ENCODE results near the gene ELP1.

The ELP1 gene

GRCh38 chr9:108882052-108882888, 51.7 kb downstream of the ELP1 start:
- no peak for DNase-seq (ENCODE audit: low spot score)

- no peak for DNase-seq (ENCODE audit: low spot score)
These were observed 53.1 kb downstream of the ELP1 start for GRCh38 chr9:108880738-108881316.

GRCh38 chr9:108877524-108877923, 56.4 kb downstream of the ELP1 start:
- no peak for DNase-seq (ENCODE audit: low spot score)

- DNase-seq (ENCODE audit: low spot score), result no peak
These were observed 57.5 kb downstream of the ELP1 start for GRCh38 chr9:108876425-108876824.

GRCh38 chr9:108874058-108874788, 59.7 kb downstream of the ELP1 start:
- no peak for DNase-seq (ENCODE audit: low spot score)

- no peak for DNase-seq (ENCODE audit: low spot score)
These were observed 64.7 kb downstream of the ELP1 start for GRCh38 chr9:108869092-108869725.

GRCh38 chr9:108867829-108868228, 66.1 kb downstream of the ELP1 start:
- no peak for DNase-seq (ENCODE audit: low spot score)

GRCh38 chr9:108867116-108867515, 66.8 kb downstream of the ELP1 start:
- no peak for DNase-seq (ENCODE audit: low spot score)

- DNase-seq (ENCODE audit: low spot score), result no peak
These were observed 67.9 kb downstream of the ELP1 start for GRCh38 chr9:108866001-108866420.

GRCh38 chr9:108865037-108865436, 68.9 kb downstream of the ELP1 start:
- no peak for DNase-seq (ENCODE audit: low spot score)

- no peak for DNase-seq (ENCODE audit: low spot score)
These were observed 69.5 kb downstream of the ELP1 start for GRCh38 chr9:108864446-108864845.

GRCh38 chr9:108863891-108864290, 70.0 kb downstream of the ELP1 start:
- DNase-seq (ENCODE audit: low spot score), result no peak

- DNase-seq (ENCODE audit: low spot score), result no peak
These were observed 71.9 kb downstream of the ELP1 start, which contains the start of gene ACTL7A for GRCh38 chr9:108861997-108862396. ACTL7A (plus strand) TSS chr9:108862266; CDS start chr9:108862323, 57 bp downstream.

- no peak for DNase-seq (ENCODE audit: low spot score)
These were observed 72.5 kb downstream of the ELP1 start for GRCh38 chr9:108861464-108861863.

GRCh38 chr9:108860764-108861163, 73.2 kb downstream of the ELP1 start:
- no peak for DNase-seq (ENCODE audit: low spot score)

- DNase-seq (ENCODE audit: low spot score), result no peak
These were observed 73.6 kb downstream of the ELP1 start for GRCh38 chr9:108860354-108860753.

GRCh38 chr9:108859459-108860114, 74.3 kb downstream of the ELP1 start:
- DNase-seq (ENCODE audit: low spot score), result no peak

GRCh38 chr9:108857572-108857971, 76.4 kb downstream of the ELP1 start:
- no peak for DNase-seq (ENCODE audit: low spot score)

- DNase-seq (ENCODE audit: low spot score), result no peak
These were observed 78.0 kb downstream of the ELP1 start, which contains the start of gene ACTL7B for GRCh38 chr9:108855888-108856287. ACTL7B (minus strand) TSS chr9:108855986; CDS start chr9:108855930, 56 bp downstream.

GRCh38 chr9:108855529-108855886, 78.4 kb downstream of the ELP1 start:
- DNase-seq (ENCODE audit: low spot score), result no peak

- DNase-seq (ENCODE audit: low spot score), result no peak
These were observed 79.0 kb downstream of the ELP1 start for GRCh38 chr9:108854641-108855528.
